HG02943 (cell line): ENCODE measurements around the gene LDLRAD3.

Source experiments
- ATAC-seq: cut with Tn5 transposase; IDR thresholded peaks from one replicate; pipeline ENCODE4 v1.9.1; 2021; ENCODE audit warnings: mild to moderate bottlenecking, low read depth, moderate library complexity; ENCODE audit not compliant: unreplicated experiment

Gene LDLRAD3

GRCh38 chr11:35924811-35925210, 19.1 kb upstream of the LDLRAD3 start:
- ATAC-seq = no peak

GRCh38 chr11:35927104-35927503, 16.8 kb upstream of the LDLRAD3 start:
- ATAC-seq = no peak

GRCh38 chr11:35927682-35928081, 16.2 kb upstream of the LDLRAD3 start:
- no peak for ATAC-seq

- ATAC-seq = no peak
Observed at GRCh38 chr11:35928688-35929395, 15.0 kb upstream of the LDLRAD3 start.

- ATAC-seq = no peak
Observed at GRCh38 chr11:35930466-35930865, 13.4 kb upstream of the LDLRAD3 start.

GRCh38 chr11:35932121-35932520, 11.7 kb upstream of the LDLRAD3 start:
- no peak for ATAC-seq

- ATAC-seq = no peak
Observed at GRCh38 chr11:35932681-35933319, 11.1 kb upstream of the LDLRAD3 start.

- ATAC-seq = no peak
Observed at GRCh38 chr11:35933320-35933871, 10.5 kb upstream of the LDLRAD3 start.

- no peak for ATAC-seq
Observed at GRCh38 chr11:35934271-35934670, 9.6 kb upstream of the LDLRAD3 start.

- no peak for ATAC-seq
Observed at GRCh38 chr11:35934981-35935380, 8.9 kb upstream of the LDLRAD3 start.

GRCh38 chr11:35935390-35935789, 8.5 kb upstream of the LDLRAD3 start:
- no peak for ATAC-seq

GRCh38 chr11:35937111-35937510, 6.8 kb upstream of the LDLRAD3 start:
- ATAC-seq = no peak

- ATAC-seq = no peak
Observed at GRCh38 chr11:35937700-35938099, 6.2 kb upstream of the LDLRAD3 start.

GRCh38 chr11:35938231-35938630, 5.6 kb upstream of the LDLRAD3 start:
- no peak for ATAC-seq

- ATAC-seq = no peak
Observed at GRCh38 chr11:35943309-35943708, 553 bp upstream of the LDLRAD3 start.

GRCh38 chr11:35944503-35945136, 758 bp downstream of the LDLRAD3 start:
- ATAC-seq = no peak

- no peak for ATAC-seq
Observed at GRCh38 chr11:35945137-35945518, 1.3 kb downstream of the LDLRAD3 start.

GRCh38 chr11:35946766-35947165, 2.9 kb downstream of the LDLRAD3 start:
- ATAC-seq = no peak

- ATAC-seq = no peak
Observed at GRCh38 chr11:35947437-35947836, 3.6 kb downstream of the LDLRAD3 start.

GRCh38 chr11:35949242-35949641, 5.4 kb downstream of the LDLRAD3 start:
- ATAC-seq = no peak

GRCh38 chr11:35950082-35950481, 6.2 kb downstream of the LDLRAD3 start:
- no peak for ATAC-seq

GRCh38 chr11:35951680-35952079, 7.8 kb downstream of the LDLRAD3 start:
- ATAC-seq = no peak
